Pancreas (tissue), 10 donors: ENCODE measurements around the gene DNASE1L2. TPM values are rescaled to one million over a fixed set of nuclear protein-coding genes. Genes with fewer than 3 reads are reported as not detected.

Experiments used
- ATAC-seq, 4 donors: fragments of 200-7000 bp; cut with Tn5 transposase; one replicate each; pipeline versions ENCODE4 v1.8.0 to v1.9.1; 2020; ENCODE audit warnings: mild to moderate bottlenecking in 4 of 4, moderate library complexity in 4 of 4
- DNase-seq, 6 donors: peaks; one replicate each; pipeline ENCODE4 v3.0.0-alpha.2; 2020
- FAIRE-seq: peaks from 2 replicates; lab custom pipeline; 2012; peaks lifted over from hg19 to GRCh38; lab: Jason Lieb, UNC
- H3K27ac ChIP-seq, 4 donors: fragments of 200-600 bp; sonication (generic); 1 replicate in 3 of 4; 2 replicates in 1 of 4; pipeline versions ENCODE4 v1.5.0 to v1.8.0; 2020
- H3K27me3 ChIP-seq, 4 donors: fragments of 200-600 bp; one replicate each; pipeline ENCODE4 v1.8.0; 2021
- H3K36me3 ChIP-seq, 3 donors: fragments of 200-600 bp; sonication (generic) in 1 of 3; one replicate each; pipeline versions ENCODE4 v1.5.0 to v1.8.0; 2020 to 2021
- H3K4me1 ChIP-seq, 3 donors: fragments of 200-600 bp; one replicate each; pipeline ENCODE4 v1.8.0; 2021
- H3K4me3 ChIP-seq, 4 donors: fragments of 200-600 bp; sonication (generic) in 2 of 4; one replicate each; pipeline versions ENCODE4 v1.5.0 to v1.8.0; 2020 to 2021
- H3K9me3 ChIP-seq, 4 donors: fragments of 200-600 bp; one replicate each; pipeline ENCODE4 v1.8.0; 2021
- CTCF ChIP-seq, 4 donors: fragments of 200-600 bp; sonication (generic) in 3 of 4; IDR thresholded peaks; one replicate each; pipeline versions ENCODE4 v1.5.0 to v1.8.0; 2021; ENCODE audit warnings: antibody characterized with exemption in 4 of 4
- WGBS, 2 donors: extraction: QIAGEN DNeasy Blood & Tissue Kit; methylation state at CpG; one replicate each; pipeline ENCODE4 v1.1.7; 2013; 5-methylcytosine and 5-hydroxymethylcytosine counted together
- intact Hi-C, 3 donors: fragments of 100-400 bp; cut with DNase I; formaldehyde crosslinking; loops; one replicate each; pipeline versions ENCODE4 v1.11.1 to v1.14.2; 2022
- polyA plus RNA-seq, 2 donors: library from polyadenylated mRNA; stranded (reverse); fragments of 200-250 nt; gene quantifications; one replicate each; pipeline ENCODE4 v1.2.3, GENCODE V29; 2013
- total RNA-seq, 6 donors: library from RNA; stranded (reverse); fragmentation: NEBNext Ultra II Directional in 4 of 6; extraction: Animal tissue kit (Norgen Biotek cat#: 25700) in 4 of 6; gene quantifications; one replicate each; pipeline versions ENCODE4 v1.2.1 to v1.2.4, GENCODE V29; 2021 to 2023
- donor health status: healthy with polysubstance abuse.
- donor health status: DM: no; HTN: no; CAD: no; lungs with moderate emphysema.
- donor health status: DM: no; HTN: no; CAD: no.
- donor health status: control.
- donor health status: control.
- donor health status: Bipolar disorder and iron deficiency.
- donor health status: DM: yes; HTN: yes; CAD: no.
- donor health status: DM: no; HTN: no; CAD: no.
- donor health status: DM: no; HTN: no; CAD: no.
- donor health status: DM: yes; HTN: yes; CAD: no.

DNASE1L2 gene
- total and polyA plus RNA-seq, 8 donors = 0.31 to 4.9 (median 0.82) TPM

- no peak for TF ChIP-seq CTCF (IDR thresholded peaks at IDR 0.05)
- FAIRE-seq (no peak), DNase-seq (no peak), ATAC-seq (no peak)
- H3K27me3 ChIP-seq = no peaks in the 10 kb centered on the region
- 52 to 64% methylated on average over 16 of the region's 16 CpGs for WGBS, 2 donors
- no peak overlapping the region for H3K4me3 ChIP-seq
- H3K36me3 ChIP-seq = no peaks in the 10 kb centered on the region
- intact Hi-C loops = loop anchor here in 1 of 3 donors (5.0 to 10.0 kb wide), 2 partner anchors 61 to 308 kb away; partner anchors contain the start of gene ECI1
- peaks cover 5 to 7% (median 7%) of the 10 kb centered on the region in 3 donors for H3K4me1 ChIP-seq
- H3K27ac ChIP-seq = no peak overlapping the region
- no peaks in the 10 kb centered on the region for H3K9me3 ChIP-seq
Observed at GRCh38 chr16:2194166-2194834, 41.9 kb upstream of the DNASE1L2 start.

GRCh38 chr16:2194852-2195321 lies 41.4 kb upstream of the DNASE1L2 start:
- WGBS, 2 donors = 18 to 20% methylated on average over 10 of the region's 10 CpGs
- Histone ChIP-seq H3K4me1 (peaks cover 5 to 7% (median 7%) of the 10 kb centered on the region in 3 donors), H3K36me3 (no peaks in the 10 kb centered on the region), H3K4me3 (no peak overlapping the region), H3K27ac (no peak overlapping the region), H3K9me3 (no peaks in the 10 kb centered on the region), H3K27me3 (no peaks in the 10 kb centered on the region)
- ATAC-seq (peak; percentile 79 to 94 (median 90)), FAIRE-seq (no peak), DNase-seq (peak in 3 of 6 donors; percentile 53 to 68 (median 67))
- TF ChIP-seq CTCF (IDR thresholded peaks at IDR 0.05) = peak; percentile 17 to 49 (median 35)
- intact Hi-C loops = loop anchor here in 1 of 3 donors (5.0 to 10.0 kb wide), 2 partner anchors 60 to 307 kb away; partner anchors contain the start of gene ECI1

- peaks cover 5 to 7% (median 7%) of the 10 kb centered on the region in 3 donors for H3K4me1 ChIP-seq
- intact Hi-C loops = loop anchor here in 1 of 3 donors (10.0 kb wide), 1 partner anchor 59 kb away; the partner anchor contains the start of gene ECI1
- H3K9me3 ChIP-seq = no peaks in the 10 kb centered on the region
- no peaks in the 10 kb centered on the region for H3K27me3 ChIP-seq
- DNase-seq = peak in 1 of 6 donors; percentile 58
- no peak for FAIRE-seq
- WGBS, 2 donors = 5 to 10% methylated on average over 31 to 49 of the region's 49 CpGs
- ATAC-seq = peak; percentile 18 to 42 (median 29)
- TF ChIP-seq CTCF (IDR thresholded peaks at IDR 0.05) = no peak
- no peaks in the 10 kb centered on the region for H3K36me3 ChIP-seq
- H3K27ac ChIP-seq = no peak overlapping the region
- peak overlapping the region in 3 of 4 donors; percentile 30 to 45 (median 44) for H3K4me3 ChIP-seq
Observed at GRCh38 chr16:2195322-2196161, 40.7 kb upstream of the DNASE1L2 start.

- Histone ChIP-seq H3K27ac (no peak within 1 kb of the TSS), H3K27me3 (no peaks in the 10 kb centered on the region), H3K36me3 (no peaks in the 10 kb centered on the region), H3K4me3 (peak within 1 kb of the TSS in 3 of 4 donors; percentile 30 to 45 (median 44)), H3K9me3 (no peaks in the 10 kb centered on the region), H3K4me1 (peaks cover 5 to 7% (median 7%) of the 10 kb centered on the region in 3 donors)
- ATAC-seq = peak in 3 of 4 donors; percentile 21 to 55 (median 28)
- WGBS, 2 donors = 0 to 1% methylated on average over 40 to 124 of the region's 129 CpGs
- no peak for TF ChIP-seq CTCF (IDR thresholded peaks at IDR 0.05)
- no peak for DNase-seq
- no peak for FAIRE-seq
- intact Hi-C loops = loop anchor here in 1 of 3 donors (10.0 kb wide), 1 partner anchor 58 kb away; the partner anchor contains the start of gene ECI1
Observed at GRCh38 chr16:2196162-2196980, 39.9 kb upstream of the DNASE1L2 start, which contains the start of gene CASKIN1. Gene CASKIN1 (minus strand): TSS chr16:2196605. CDS start chr16:2196432, 173 bp downstream.
